Cerebellar nuclear complex (tissue), 1 donor: ENCODE measurements around the gene EDDM3A.

Source experiments
- DNase-seq, 2 experiments: peaks; one replicate each; lab custom pipeline; 2025; lab: John Stamatoyannopoulos, UW

EDDM3A gene

GRCh38 chr14:20789230-20789813 is 43.6 kb downstream of the EDDM3A start:
- DNase-seq, result no peak

GRCh38 chr14:20790464-20791116 is 44.9 kb downstream of the EDDM3A start:
- no peak for DNase-seq

GRCh38 chr14:20791187-20791586 is 45.5 kb downstream of the EDDM3A start:
- no peak for DNase-seq

- no peak for DNase-seq
Observed at GRCh38 chr14:20791597-20791996, 45.9 kb downstream of the EDDM3A start.

DNA sequence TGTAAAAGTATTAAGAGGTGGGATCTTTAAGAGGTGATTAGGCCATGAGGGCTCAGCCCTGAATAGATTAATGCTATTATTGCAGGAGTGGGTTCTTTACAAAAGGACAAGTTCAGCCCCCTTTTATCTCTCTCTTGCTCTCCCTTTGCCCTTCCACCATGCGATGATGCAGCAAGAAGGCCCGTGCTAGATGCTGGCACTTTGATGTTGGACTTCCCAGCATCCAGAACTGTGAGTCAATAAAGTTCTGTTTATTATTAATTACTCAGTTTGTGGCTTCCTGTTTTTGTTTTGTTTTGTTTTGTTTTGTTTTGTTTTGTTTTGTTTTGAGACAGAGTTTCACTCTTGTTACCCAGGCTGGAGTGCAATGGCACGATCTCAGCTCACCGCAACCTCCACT is 46.9 kb downstream of the EDDM3A start:
- no peak for DNase-seq

- DNase-seq, result no peak
Observed at GRCh38 chr14:20794644-20795369, 49.1 kb downstream of the EDDM3A start.

DNA sequence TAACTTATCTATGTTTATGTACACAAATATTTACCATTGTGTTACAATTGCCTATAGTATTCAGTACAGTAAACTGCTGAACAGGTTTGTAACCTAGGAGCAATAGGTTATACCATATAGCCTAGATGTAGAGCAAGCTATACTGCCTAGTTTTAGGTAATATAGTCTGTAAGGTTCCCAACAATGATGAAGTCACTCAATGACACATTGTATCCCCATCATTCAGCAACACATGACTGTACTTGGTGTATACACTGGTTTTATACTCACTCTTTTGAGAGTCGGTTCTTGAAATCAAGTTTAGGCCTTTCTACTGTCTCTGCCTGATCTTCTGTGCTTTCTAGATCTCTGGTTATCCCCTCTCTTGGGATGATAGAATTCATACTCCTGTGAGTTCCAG is 51.5 kb downstream of the EDDM3A start:
- DNase-seq, result no peak
